Left renal pelvis (tissue), 4 donors: ENCODE data around the gene MFAP4. TPM values are rescaled to one million over a fixed set of nuclear protein-coding genes. Genes with fewer than 3 reads are reported as not detected.
A peak's percentile ranks its signal among the peaks of the same experiment; 100 is the strongest.

Experiments
- DNase-seq, 4 donors: peaks; one replicate each; pipeline ENCODE4 v3.0.0-alpha.2; 2013; ENCODE audit warnings: low read depth in 4 of 4, low spot score in 3 of 4
- polyA plus RNA-seq, 4 donors: library from polyadenylated mRNA; unstranded; fragments of 120-200 nt; gene quantifications; one replicate each; pipeline ENCODE4 v1.2.1, GENCODE V29; 2013; ENCODE audit not compliant: insufficient read length in 4 of 4

MFAP4 gene
- polyA plus RNA-seq, 4 donors = 182 to 872 (median 269) TPM

DNA sequence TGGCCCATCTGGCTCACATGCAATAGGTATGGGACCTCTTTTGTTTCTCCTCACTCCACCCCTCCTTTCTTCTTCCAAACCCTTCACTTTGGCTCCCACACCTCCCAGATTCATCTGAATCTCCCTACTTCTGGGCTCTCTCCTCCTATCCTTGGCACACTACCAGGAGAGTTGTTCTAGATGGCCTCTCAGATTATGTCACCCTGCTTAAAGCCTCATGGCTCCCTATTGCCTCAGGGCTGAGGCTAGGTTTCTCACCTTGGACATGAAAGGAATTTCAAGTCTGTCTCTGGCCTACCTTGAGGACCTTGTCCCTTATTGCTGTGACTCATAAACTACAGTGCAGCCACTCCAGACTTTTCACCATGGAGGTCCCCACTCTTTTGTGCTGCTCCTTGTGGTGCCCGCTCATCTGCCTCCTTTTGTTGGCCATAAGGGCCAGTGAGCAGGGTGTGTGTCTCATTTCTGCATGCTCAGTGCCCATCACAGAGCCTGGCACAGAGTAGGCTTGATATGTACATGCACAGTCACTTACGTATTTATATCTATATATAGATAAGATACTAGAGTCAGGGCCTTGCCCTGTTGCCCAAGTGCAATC, 1.0 kb upstream of the MFAP4 start:
- no peak for DNase-seq

DNA sequence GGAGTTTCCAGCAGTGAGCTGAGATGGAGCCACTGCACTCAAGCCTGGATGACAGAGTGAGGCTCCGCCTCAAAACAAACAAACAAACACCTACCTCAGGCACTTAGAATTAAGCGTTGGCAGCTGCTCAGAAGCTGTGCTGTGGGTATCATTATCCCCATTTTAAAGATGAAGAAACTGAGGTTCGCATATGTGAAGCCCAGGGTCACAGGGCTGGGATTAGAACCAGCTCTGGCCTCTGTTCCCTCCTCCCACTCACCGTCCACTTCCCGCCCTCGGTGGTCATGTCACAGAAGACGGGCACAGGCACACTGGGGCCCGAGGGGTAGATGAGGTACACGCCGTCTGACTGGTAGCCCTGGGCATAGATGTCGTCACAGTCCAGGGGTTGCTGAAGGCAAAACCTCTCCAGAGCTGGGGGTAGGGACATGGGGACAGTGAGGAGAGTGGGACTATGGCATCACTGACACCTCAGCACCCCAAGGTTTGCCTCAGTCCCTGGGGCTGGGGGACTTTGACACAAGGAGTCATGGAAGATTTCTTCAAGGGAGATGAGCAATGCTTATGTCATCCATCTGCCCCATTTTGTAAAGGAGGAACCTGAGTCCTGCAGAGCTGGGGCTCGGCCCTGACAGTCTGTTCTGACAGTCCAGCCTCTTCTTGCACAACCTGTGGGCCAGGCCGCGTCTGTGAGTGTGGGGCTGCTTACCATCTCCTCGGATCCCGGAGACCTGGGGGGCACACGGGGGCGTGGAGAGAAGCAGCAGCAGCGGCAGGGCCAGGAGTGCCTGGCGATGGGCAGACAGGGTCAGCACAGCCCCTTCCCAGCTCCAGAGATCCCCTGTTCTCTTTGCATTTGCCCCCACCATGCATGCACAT, 700 bp downstream of the MFAP4 start:
- DNase-seq = no peak

DNA sequence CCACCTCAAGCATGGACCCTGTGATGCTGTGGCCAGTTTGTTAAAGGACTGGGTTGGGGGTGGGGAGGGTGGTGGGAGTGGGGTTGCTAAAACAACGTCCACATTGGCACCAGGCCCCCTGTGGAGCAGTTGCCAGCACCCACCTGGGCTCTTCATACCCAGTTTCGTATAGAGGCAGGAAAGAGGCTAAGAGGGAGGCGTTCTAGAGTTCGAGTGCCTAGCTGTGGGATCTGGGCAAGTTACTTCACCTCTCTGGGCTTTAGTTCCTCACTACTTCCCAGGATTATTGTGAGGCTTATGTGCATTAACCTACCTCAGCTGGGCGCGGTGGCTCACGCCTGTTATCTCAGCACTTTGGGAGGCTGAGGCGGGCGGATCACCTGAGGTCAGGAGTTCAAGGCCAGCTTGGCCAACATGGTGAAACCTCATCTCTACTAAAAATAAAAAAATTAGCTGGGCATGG, 1.4 kb downstream of the MFAP4 start:
- DNase-seq = no peak

GRCh38 chr17:19384723-19385391, 2.1 kb downstream of the MFAP4 start:
- DNase-seq = peak in 2 of 4 donors; percentile 72 to 81

DNA sequence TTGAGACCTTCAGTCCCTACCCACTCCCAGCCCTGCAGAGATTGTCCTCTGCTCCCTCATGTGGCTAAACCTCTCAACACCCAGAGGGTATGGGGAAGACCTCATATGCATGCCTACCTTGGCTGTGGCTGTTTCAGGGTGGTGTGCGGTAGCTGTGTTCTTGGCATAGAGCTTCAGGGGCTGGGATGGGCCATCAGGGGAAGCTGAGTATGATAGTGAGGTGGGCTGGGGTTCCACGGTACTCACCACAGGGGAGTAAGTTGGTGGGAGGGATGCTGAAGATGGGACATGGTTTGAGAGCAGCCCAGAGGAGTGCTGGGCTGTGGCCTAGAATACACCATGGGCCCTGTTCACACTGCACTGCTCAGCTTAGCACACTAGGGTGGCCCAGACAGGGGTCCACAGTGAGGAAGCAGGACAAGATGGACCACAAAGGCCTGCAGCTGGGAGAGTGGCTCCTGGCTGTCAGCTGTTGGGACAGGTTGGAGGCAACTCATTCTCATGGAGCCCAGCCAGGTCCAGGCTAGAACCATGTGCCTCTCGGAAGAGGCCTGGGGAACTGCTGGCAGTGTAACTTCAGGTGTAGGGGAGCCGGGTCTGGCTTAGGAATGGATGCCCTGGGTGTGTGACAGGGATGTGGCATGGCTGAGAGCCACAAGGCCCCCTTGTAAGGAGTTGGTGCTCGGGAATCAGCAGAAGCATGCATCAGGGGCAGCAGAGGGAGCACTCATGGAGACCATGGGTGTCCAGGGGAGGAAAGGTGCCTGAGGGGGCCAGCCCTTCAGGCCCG, 3.1 kb downstream of the MFAP4 start:
- DNase-seq = no peak

DNA sequence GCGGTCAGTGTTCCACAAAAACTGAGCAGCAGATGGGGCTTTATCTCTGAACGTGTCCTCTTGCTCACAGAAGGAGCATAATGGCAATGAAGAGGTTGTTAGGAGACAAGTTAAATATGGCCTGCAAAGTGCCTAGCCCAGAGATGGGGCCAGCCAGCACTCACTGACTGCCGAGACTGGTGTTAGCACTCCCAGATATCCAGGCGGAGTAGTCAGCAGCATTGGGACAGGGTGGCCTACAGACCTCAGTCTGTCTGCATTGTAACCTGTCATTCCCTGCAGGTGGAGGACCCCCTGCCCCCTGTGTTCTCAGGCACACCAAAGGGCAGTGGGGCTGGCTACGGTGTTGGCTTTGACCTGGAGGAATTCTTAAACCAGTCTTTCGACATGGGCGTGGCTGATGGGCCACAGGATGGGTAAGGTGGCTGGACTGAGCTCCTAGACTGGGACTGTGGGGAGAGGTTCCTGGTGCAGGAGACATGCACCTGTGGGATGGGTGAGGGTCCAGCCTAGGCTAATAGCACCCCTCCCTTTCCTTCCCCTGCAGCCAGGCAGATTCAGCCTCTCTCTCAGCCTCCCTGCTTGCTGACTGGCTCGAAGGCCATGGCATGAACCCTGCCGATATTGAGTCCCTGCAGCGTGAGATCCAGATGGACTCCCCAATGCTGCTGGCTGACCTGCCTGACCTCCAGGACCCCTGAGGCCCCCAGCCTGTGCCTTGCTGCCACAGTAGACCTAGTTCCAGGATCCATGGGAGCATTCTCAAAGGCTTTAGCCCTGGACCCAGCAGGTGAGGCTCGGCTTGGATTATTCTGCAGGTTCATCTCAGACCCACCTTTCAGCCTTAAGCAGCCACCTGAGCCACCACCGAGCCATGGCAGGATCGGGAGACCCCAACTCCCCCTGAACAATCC, 4.2 kb downstream of the MFAP4 start:
- DNase-seq = no peak

GRCh38 chr17:19381741-19382444, 5.1 kb downstream of the MFAP4 start:
- DNase-seq = no peak

GRCh38 chr17:19381361-19381740, 5.6 kb downstream of the MFAP4 start:
- DNase-seq = no peak

DNA sequence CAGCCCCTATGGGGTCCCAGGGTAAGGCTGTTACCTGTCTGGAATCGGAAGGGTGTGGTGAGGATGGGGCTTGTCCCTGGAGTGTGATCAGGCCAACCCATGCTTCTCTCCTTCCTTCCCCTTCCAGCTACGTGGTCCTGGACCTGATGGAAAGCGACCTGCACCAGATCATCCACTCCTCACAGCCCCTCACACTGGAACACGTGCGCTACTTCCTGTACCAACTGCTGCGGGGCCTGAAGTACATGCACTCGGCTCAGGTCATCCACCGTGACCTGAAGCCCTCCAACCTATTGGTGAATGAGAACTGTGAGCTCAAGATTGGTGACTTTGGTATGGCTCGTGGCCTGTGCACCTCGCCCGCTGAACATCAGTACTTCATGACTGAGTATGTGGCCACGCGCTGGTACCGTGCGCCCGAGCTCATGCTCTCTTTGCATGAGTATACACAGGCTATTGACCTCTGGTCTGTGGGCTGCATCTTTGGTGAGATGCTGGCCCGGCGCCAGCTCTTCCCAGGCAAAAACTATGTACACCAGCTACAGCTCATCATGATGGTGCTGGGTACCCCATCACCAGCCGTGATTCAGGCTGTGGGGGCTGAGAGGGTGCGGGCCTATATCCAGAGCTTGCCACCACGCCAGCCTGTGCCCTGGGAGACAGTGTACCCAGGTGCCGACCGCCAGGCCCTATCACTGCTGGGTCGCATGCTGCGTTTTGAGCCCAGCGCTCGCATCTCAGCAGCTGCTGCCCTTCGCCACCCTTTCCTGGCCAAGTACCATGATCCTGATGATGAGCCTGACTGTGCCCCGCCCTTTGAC, 6.3 kb downstream of the MFAP4 start:
- DNase-seq = no peak

DNA sequence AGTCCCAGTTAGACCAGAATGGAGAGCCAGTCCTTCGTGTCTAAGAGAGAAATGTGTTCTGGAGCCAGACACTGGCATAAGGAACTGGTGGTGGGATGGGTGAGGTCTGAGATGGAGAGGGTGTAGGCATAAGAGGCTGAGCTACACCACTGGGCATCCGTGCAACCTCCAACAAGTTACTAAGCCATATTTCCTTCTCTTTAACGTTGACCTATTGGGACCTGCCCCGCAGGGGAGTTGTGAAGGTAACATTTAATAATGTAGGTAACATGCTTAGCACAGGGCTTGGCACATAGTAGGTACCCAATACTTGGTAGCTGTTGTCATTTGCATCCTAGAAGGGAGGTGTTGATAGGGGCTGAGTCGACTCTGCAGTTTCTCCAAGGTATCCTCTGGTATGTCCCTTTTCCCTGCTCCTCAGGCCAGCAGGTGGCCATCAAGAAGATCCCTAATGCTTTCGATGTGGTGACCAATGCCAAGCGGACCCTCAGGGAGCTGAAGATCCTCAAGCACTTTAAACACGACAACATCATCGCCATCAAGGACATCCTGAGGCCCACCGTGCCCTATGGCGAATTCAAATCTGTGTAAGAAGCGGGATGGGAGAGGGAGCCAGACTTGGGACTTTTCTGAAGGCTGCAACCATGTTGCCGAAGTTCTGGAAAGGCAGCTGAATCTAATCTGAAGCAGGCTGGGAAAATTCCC, 7.5 kb downstream of the MFAP4 start:
- DNase-seq = no peak

GRCh38 chr17:19378416-19379360, 8.3 kb downstream of the MFAP4 start, which contains the start of gene MAPK7:
Gene MAPK7, plus strand, starts transcription at chr17:19378498. Its CDS starts 403 bp downstream, at chr17:19378901.
- no peak for DNase-seq

DNA sequence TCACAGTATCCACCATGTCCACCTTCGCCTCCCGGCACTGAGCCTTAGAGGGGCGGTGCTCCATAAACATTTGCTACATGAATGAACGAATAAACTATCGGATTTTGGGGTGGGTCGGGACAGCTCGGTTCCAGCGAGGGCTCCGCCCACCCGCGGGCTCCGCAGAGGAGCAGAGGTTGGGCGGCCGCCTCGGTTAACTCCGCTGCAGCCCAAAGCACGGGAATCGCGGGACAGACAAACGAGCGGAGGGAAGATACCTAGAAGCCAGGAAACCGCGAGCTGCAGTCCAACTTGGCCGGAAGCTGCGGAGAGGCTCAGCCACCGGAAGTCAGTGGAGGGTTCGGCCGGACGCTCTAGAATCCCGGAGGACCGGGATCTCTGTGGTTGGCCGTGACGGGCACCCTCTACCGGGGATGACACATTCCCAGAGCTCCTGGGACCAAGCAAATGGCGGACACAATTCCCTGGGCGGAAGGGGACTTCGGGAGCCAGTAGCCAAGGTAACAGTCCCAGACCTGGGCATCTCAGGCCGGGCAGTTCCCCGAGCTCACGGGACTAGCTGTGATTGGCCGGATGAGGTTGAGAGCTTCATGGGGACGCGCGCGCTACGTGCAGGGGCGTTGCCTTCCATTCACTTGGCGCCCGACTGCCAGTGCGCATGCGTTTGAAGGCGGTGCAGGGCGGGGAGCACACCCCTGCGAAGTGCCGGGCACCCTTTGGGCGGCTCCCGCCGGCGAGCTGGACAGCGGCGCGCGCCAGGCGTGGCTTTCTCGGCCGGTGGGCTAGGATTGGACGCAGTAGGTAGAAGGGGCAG, 9.2 kb downstream of the MFAP4 start:
- peak; percentile 95 to 98 (median 96) for DNase-seq

- DNase-seq = no peak
Measured at GRCh38 chr17:19376811-19377210, 10.2 kb downstream of the MFAP4 start.

GRCh38 chr17:19375732-19376131, 11.3 kb downstream of the MFAP4 start:
- DNase-seq = no peak

DNA sequence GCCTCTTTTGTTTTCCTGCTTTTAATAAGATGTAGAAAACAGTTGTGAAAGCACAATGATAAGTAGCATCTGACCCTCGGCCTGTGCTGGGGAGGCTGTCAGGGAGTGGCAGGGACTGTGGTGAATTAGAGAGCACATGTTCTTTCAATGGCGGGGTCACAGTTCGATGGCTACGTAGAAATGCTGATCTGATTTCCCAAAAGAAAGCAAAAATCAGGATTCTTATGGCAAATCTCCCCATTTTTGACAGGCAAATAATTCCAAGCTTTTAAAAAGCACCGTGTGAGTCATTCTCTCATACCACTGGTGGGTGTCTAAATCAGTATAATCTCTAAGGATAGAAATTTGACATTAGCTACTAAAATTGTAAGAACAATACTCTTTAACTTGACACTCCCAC, 12.9 kb downstream of the MFAP4 start:
- DNase-seq = no peak
